ENCODE results near the gene SMAD7.
A peak's percentile ranks its signal among the peaks of the same experiment; 100 is the strongest.

The SMAD7 gene

GRCh38 chr18:48986851-48987761, 36.3 kb upstream of the SMAD7 start:
- DNase-seq, result no peak

GRCh38 chr18:48985161-48985560, 34.4 kb upstream of the SMAD7 start:
- DNase-seq, result no peak

- peak; percentile 50 for DNase-seq
Observed at GRCh38 chr18:48983793-48984437, 33.1 kb upstream of the SMAD7 start.

GRCh38 chr18:48982266-48982665, 31.5 kb upstream of the SMAD7 start:
- DNase-seq, result peak; percentile 40

- DNase-seq, result peak; percentile 74
Observed at GRCh38 chr18:48979944-48980890, 29.5 kb upstream of the SMAD7 start.

GRCh38 chr18:48977914-48978313, 27.1 kb upstream of the SMAD7 start:
- DNase-seq, result no peak

- peak; percentile 39 for DNase-seq
Observed at GRCh38 chr18:48975817-48976649, 25.3 kb upstream of the SMAD7 start.

GRCh38 chr18:48975120-48975816, 24.5 kb upstream of the SMAD7 start:
- no peak for DNase-seq

- no peak for DNase-seq
Observed at GRCh38 chr18:48974304-48975119, 23.7 kb upstream of the SMAD7 start.

GRCh38 chr18:48973731-48974130, 23.0 kb upstream of the SMAD7 start:
- DNase-seq, result no peak

GRCh38 chr18:48968412-48969215, 17.8 kb upstream of the SMAD7 start:
- DNase-seq, result no peak

- DNase-seq, result no peak
Observed at GRCh38 chr18:48967545-48967944, 16.8 kb upstream of the SMAD7 start.

- no peak for DNase-seq
Observed at GRCh38 chr18:48966523-48966922, 15.8 kb upstream of the SMAD7 start.

- DNase-seq, result no peak
Observed at GRCh38 chr18:48963586-48964470, 13.1 kb upstream of the SMAD7 start.

GRCh38 chr18:48962994-48963561, 12.3 kb upstream of the SMAD7 start:
- peak; percentile 49 for DNase-seq

- no peak for DNase-seq
Observed at GRCh38 chr18:48962252-48962993, 11.7 kb upstream of the SMAD7 start.

- DNase-seq, result no peak
Observed at GRCh38 chr18:48961547-48961946, 10.8 kb upstream of the SMAD7 start.
